GM18498 (cell line): ENCODE data around the gene HIP1.
"Not testable (repeated sequence)": the region's sequence is repeated elsewhere in the genome, so short reads cannot be mapped to it uniquely, and the experiment has no call there.

Experiments used
- ATAC-seq: cut with Tn5 transposase; IDR thresholded peaks from one replicate; pipeline ENCODE4 v1.9.1; 2021; ENCODE audit warnings: mild to moderate bottlenecking, moderate library complexity; ENCODE audit not compliant: unreplicated experiment

HIP1 gene

DNA sequence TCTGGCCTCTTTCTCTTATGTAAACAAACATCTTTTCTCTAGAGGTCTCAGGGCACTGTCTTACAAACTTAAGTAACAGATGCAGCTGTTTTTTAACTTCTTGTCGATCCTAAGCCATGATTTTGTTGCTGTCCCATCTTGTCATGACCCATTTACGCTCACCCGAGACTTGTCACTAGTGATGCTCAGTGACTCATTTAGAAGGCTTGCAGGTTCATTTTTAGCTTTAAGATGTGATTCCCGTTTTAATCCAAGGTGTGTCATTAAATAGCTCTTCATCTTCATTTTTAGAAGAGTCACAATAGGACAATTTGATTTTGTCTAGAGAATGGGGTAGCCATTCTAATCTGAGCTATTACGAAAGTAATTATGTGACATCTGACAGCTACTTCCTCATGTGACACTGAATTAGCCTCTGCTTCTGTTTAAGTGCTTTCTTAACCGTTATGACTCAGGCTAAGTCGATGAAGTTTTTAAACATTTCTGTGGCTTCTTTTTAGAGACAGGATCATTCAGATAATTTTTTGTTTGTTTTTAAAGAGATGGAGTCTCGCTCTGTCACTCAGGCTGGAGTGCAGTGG, 203.9 kb downstream of the HIP1 start:
- ATAC-seq = peak; percentile 69

DNA sequence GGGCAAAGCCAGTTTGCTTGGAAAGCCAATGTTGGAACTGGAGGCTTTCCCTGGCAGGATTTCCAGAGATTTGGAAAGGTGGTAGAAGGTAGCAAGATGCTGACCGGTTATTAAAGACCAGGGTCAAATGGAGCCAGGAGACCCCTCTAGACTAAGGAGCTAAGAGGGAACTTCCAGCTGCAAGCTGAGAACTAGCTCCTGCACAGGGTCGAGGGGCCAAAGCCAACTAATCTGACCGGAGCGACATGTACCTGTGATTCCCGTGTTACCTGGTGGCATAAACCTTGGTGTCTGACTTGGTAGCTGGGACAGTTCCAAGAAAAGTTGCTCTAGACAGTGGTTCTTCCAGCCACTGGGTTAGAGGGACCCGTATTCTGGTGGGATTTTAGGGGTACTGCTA, 204.8 kb downstream of the HIP1 start:
- ATAC-seq = no peak

DNA sequence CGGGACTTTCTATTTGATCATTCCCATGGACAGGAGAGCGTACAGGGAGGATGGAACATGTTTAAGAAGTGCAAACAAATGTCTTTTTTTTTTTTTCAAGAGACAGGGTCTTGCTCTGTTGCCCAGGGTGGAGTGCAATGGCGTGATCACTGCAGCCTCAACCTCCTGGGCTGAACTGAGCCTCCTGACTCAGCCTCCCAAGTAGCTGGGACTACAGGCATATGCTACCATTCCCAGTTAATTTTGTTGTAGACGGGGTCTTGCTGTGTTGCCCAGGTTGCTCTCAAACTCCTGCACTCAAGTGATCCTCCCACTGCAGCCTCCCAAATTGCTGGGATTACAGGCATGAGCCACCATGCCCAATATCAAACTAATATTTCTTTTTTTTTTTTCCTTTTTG, 206.1 kb downstream of the HIP1 start:
- ATAC-seq = no peak

DNA sequence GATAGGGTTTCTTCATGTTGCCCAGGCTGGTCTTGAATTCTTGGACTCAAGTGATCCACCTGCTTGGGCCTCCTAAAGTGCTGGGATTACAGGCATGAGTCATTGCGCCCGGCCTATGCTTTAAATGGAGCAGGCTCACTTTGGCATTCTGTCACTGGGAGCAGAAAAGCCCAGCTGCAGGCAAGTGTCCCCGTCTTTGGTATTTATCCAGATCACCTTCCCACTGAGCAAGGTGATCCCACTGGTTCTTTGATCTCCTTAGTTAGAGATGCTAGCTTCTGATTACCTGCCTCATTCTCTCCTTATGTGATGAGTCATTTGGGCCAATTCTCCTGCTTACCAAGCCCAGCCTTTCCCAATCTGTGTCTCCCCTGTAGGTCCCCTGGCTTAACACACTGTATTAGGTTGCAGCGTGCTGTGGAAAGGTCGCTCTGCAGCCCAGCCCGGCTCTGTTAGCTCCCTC, 207.4 kb downstream of the HIP1 start:
- ATAC-seq = no peak

DNA sequence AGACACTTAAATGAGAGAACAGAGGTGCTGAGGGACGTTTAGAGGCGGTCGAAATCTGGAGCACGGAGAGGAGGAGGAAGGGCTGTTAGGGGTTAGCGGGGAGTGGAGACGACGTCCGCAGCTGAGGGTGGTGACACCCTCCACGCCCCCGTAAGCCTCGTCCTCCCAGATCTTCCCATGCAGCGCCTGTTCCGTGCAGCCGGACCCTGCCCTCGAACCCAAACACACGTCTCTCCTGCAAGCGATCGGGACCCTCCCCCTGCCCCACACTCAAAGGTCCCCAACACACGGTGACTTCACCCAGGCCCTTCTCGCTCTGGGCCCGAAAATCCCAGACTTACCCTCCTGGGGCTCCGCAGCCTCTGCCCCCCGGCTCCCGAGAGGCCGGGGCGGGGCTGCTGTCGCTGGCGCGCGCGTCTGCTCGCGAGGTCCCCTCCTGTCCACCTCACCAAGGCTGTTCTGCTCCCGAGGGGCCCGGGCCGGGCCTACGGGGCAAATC, 211.5 kb downstream of the HIP1 start:
- not testable (repeated sequence) for ATAC-seq

DNA sequence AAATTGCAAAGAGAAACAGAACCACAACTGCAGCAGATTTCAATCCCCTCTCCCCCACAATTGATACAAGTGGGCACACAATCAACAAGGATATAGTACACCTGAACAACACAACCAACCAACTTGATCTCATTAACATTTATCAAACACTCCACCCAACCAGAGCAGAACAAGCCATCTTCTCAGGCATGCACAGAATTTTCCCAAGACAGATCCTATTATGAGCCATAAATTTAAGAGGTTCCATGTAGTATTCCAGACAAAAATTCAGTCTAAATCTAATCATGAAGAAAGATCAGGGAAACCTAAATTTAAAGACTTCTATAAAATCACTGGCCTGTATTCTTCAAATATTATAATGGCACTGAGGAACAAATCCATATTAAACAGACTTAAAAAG, 217.0 kb downstream of the HIP1 start:
- not testable (repeated sequence) for ATAC-seq

DNA sequence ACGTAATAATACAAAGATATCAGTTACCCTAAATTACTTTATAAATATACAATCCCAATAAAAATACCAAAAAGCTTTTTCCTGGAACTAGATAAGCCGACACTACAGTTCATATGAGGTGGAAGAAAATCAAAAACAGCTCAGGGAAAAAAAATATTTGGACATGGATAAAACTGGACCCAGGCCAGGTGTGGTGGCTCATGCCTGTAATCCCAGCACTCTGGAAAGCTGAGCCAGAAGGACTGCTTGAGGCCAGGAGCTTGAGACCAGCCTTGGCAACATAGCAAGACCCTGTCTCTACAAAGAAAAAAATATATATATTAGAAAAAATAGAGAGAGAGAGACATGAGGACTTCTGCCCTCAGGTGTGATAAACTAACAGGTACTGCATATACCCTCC, 219.9 kb downstream of the HIP1 start:
- not testable (repeated sequence) for ATAC-seq

DNA sequence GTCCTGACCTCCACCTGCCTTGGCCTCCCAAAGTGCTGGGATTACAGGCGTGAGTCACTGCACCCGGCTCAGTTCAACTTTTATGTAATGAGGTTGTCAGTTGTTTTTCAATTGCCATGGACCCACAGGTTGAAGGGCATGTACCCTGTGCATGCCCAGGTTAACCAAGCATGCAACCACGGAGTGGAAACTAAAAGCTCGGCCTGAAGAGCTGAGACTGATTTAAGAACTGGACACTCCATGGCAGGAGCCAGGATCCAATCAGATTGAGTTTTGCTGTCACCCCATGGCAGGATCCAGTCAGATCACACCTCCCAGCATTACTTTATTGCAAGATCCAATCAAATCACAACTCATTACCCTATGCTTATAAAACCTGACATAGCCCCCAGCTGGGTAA, 229.7 kb downstream of the HIP1 start:
- not testable (repeated sequence) for ATAC-seq

DNA sequence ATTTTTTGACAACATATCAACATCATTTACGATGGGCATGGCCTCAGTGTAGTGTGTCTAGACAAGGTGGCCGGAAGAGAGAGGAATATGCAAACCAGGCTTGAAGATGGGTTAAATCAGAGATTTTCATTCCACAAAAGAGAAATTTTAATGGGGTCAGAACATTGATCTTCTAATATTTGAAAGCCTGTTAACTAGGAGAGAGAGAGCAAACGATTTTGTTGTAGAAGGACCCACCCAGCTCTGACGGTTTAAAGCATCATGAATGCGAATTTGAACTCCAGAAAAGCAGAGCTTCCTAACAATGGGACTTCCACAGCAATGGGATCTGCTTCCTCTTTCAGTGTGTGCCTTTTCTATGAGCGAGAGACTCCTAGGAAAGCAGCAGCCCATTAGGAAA, 246.7 kb downstream of the HIP1 start, which contains the start of gene SPDYE5:
Gene SPDYE5 (plus strand): TSS at position 301 of the 400 bp plus-strand sequence. CDS start 1,728 bp downstream, outside the sequence.
- ATAC-seq = not testable (repeated sequence)

DNA sequence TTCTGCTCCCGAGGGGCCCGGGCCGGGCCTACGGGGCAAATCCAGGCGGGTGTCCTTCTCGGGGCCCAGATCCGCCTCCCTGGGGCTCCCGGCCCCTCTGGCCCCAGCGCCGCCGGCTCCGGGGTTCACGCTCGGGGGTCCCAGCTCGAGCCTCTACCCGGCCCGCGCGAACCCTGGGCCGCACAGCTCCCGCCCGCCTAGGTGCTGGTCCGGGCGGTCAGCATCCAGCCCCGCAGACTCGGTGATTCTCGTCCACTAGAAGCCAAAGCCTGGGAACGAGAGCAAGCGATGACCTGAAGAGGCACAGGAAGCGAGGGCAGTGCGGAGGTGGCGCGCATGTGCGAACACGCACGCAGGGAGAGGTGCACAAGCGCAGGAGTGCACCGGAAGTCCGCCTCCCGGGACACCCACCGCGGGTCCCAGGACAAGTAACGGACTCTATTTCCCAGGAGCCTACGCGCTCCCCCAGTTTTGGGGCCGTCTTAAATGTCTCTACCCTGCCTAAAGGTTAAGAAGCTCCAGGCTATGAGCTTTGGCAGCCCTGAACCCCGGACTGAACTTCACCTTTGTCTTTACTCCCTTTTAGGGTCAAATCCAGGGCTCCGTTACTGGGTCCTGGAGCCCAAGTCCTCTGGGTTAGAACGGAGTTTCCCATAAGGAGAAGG, 252.6 kb downstream of the HIP1 start, which contains the start of gene POM121C:
Gene POM121C (minus strand): TSS at position 321 of the 665 bp plus-strand sequence. CDS start 44,803 bp downstream, outside the sequence.
- peak; percentile 99 for ATAC-seq

DNA sequence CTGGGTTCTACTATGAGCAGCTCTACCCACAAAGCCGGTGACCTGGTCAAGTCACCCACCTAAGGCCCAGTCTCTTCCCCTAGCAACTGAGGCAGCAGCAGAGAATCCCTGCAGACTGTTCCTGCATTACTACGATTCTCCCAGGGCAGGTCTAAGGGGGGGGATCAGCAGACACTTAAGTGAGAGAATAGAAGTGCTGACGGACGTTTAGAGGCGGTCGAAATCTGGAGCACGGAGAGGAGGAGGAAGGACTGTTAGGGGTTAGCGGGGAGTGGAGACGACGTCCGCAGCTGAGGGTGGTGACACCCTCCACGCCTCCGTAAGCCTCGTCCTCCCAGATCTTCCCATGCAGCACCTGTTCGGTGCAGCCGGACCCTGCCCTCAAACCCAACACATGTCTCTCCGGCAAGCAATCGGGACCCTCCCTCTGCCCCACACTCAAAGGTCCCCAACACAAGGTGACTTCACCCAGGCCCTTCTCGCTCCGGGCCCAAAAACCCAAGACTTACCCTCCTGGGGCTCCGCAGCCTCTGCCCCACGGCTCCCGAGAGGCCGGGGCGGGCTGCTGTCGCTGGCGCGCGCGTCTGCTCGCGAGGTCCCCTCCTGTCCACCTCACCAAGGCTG, 253.3 kb downstream of the HIP1 start:
- peak; percentile 16 for ATAC-seq
